ENCODE measurements around the gene ZNF236. TPM values are rescaled to one million over a fixed set of nuclear protein-coding genes. Genes with fewer than 3 reads are reported as not detected.
"Not testable (repeated sequence)": the region's sequence is repeated elsewhere in the genome, so short reads cannot be mapped to it uniquely, and the experiment has no call there.

Gene ZNF236
- total RNA-seq, 1 donor from 2014 or later: 6.5 TPM

DNA sequence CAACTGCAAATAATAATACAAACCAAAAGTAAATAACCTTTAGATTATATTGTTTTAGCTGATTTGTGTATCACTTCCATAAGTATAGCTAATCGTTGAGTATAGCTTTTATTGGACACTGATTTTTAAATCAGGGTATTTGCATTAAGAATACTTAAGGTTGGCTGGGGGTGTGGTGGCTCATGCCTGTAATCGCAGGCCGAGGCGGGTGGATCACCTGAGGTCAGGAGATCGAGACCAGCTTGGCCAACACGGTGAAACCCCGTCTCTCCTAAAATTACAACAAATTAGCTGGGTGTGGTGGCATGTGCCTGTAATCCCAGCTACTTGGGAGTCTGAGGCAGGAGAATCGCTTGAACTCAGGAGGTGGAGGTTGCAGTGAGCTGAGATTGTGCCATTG, 122.0 kb downstream of the ZNF236 start:
- DNase-seq (ENCODE audit: low read depth in 2 of 2): not testable (repeated sequence)

GRCh38 chr18:76948345-76948744, 126.0 kb downstream of the ZNF236 start:
- DNase-seq (ENCODE audit: low read depth in 2 of 2): no peak

GRCh38 chr18:76951456-76952247, 129.3 kb downstream of the ZNF236 start:
- no peak for DNase-seq (ENCODE audit: low read depth in 2 of 2)

GRCh38 chr18:76952747-76953146, 130.4 kb downstream of the ZNF236 start:
- no peak for DNase-seq (ENCODE audit: low read depth in 2 of 2)

GRCh38 chr18:76953156-76953555, 130.8 kb downstream of the ZNF236 start:
- DNase-seq (ENCODE audit: low read depth in 2 of 2): peak in 1 of 2 donors; percentile 7

GRCh38 chr18:76953583-76954233, 131.4 kb downstream of the ZNF236 start:
- peak; percentile 63 to 67 for DNase-seq (ENCODE audit: low read depth in 2 of 2)

DNA sequence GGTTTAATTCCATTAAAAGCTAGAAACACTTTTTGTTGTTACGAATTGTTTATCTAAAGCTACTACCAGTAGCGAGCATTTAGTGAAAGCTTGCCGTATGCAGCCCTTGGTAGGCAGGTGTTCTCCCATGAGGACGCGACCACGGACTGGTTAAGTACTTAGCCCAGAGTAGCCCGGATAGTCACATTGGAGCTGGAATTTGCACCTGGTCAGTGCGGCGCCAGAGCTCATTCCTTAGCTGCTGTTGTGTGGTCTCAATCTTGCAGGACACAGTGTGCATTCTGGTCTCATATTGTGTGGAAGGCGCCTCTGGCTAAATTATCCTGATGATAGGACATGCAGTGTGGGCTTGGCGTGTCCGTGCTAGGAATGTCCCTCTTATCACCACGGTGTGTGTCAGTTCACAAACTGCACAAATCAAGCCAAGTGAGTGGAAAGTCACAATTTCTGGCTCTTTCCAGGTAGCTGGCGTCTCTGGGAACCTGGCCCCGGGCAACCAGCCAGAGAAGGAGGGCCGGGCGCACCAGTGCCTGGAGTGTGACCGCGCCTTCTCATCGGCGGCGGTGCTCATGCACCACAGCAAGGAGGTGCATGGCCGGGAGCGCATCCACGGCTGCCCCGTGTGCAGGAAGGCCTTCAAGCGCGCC, 133.3 kb downstream of the ZNF236 start:
- no peak for DNase-seq (ENCODE audit: low read depth in 2 of 2)

DNA sequence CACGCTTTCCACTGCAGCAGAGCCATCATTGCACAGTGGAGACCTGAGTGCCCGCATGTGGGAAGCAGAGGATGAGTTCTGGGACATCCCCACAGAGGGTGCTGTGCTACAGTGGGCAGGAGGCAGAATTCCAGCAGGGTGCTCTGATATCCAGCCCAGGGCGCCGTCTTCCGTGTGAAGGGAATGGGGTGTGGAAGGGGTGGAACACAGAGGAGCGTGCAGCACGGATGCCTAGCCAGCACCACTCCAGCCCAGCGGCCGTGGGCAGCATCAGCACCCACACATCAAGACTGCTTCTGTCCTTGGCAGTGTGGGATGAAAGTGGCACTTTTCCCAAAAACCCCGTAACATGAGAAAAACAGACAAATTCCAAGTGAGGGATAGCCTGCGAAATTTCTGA, 134.3 kb downstream of the ZNF236 start:
- no peak for DNase-seq (ENCODE audit: low read depth in 2 of 2)

DNA sequence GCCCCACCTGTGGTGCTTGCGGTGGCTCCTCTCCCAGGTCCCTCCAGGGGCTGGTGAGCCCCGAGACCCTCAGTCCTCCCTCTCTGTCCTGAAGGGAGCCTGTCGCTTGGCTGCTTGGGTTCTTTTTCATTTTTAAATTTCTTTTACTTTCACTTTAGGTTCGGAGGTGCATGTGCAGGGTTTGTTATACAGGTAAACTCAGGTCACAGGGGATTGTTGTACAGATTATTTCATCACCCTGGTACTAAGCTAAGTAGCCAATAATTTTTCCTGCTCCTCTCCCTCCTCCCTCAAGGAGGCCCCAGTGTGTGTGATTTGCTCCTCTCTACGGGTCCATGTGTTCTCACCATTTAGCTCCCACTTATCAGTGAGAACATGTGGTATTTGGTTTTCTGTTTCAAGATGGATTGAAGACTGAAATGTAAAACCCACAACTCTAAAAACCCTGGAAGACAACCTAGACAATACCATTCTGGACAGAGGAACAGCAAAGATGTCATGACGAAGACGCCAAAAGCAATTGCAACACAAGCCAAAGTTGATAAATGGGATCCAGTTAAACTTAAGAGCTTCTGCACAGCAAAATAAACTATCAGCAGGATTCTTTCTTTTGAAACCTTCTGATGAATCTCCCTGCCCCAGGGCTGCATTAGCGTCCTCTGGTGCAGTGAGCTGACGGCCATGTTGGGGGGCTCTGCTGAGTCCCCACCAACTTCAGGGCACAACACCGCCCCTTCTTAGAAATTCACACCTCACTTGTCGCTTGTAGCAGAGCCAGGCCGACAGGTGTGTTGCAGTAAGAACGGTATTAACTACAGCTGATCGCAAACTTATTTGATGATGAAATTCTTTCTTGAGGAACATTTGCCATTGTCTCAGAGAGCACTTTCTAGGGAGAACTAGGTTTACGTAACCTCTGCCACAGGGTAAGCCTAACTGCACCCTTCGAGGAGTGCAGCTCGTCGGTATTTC, 135.3 kb downstream of the ZNF236 start:
- DNase-seq (ENCODE audit: low read depth in 2 of 2): no peak

DNA sequence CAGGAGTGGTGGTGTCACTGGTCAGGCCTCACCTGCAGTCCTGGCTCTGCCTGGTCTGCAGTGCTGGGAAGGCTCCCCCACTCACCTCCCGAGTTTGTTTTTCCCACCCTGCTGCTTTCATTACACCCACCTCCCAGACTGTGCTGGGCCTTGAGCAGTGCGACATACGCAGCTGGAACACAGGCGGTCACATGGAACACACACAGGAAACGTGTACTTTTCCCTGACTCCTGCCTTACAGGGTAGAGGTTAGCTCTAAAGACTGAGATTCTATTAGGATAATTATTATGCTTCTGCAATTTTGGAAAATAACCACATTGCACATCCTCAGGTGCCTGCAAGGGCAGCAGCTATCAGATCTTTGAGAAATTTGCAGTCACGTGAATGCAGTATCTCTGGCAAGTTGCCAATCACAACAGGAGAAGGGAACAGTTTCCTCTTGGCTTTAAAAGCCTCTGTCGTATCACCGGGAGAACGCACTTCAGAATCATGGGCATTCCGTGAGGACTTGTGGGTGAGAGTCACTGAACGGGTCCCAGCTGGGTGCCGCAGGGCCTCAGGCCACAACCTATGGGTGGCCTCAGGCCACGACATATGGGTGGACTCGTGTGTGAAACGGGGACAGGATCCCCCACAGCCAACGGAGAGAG, 136.5 kb downstream of the ZNF236 start:
- peak; percentile 66 to 83 for DNase-seq (ENCODE audit: low read depth in 2 of 2)

DNA sequence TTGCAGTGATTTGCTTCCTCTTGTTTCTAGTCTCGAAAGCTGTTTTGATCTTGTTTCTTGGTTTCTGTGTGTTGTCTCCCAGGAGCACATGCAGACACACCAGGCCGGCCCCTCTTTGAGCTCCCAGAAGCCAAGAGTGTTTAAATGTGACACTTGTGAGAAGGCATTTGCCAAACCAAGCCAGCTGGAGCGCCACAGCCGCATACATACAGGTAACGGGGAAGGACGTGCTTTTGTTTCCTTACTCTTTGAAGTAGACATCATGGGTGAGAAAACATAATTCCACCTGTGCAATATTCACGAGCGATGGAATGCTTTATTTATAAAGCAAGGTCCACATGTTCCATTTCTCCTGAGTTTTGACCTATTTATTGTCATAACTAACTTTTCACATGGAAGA, 137.2 kb downstream of the ZNF236 start:
- no peak for DNase-seq (ENCODE audit: low read depth in 2 of 2)

DNA sequence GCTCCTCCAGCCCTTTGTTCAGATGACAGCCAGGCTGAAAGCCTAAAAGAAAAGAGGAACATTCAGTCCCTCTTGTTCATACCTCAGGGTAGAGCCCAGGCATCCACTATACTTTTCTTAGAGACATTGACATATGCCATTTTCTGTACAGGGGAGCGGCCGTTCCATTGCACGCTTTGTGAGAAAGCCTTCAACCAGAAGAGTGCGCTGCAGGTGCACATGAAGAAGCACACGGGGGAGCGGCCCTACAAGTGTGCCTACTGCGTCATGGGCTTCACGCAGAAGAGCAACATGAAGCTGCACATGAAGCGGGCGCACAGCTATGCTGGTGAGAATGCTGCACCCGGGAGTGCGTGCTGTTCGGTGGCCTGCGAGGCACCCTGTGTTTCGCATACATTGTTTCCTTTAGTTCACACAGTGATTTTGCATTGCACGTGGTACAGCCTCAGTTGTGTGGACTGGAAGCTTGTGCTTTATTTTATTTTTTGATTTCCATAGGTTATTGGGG, 138.2 kb downstream of the ZNF236 start:
- no peak for DNase-seq (ENCODE audit: low read depth in 2 of 2)

GRCh38 chr18:76962851-76963250, 140.5 kb downstream of the ZNF236 start:
- no peak for DNase-seq (ENCODE audit: low read depth in 2 of 2)

DNA sequence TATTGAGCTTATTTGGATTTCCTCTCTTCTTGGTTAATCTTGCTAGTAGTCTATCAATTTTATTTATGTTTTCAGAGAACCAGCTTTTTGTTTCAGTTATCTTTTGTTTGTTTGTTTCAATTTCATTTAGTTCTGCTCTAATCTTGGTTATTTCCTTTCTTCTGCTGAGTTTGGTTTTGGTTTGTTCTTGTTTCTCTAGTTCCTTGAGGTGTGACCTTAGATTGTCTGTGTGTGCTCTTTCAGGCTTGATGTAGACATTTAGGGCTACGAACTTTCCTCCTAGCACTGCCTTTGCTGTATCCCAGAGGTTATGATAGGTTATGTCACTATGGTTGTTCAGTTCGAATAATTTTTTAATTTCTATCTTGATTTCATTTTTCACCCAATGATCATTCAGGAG, 141.6 kb downstream of the ZNF236 start:
- DNase-seq (ENCODE audit: low read depth in 2 of 2): no peak

DNA sequence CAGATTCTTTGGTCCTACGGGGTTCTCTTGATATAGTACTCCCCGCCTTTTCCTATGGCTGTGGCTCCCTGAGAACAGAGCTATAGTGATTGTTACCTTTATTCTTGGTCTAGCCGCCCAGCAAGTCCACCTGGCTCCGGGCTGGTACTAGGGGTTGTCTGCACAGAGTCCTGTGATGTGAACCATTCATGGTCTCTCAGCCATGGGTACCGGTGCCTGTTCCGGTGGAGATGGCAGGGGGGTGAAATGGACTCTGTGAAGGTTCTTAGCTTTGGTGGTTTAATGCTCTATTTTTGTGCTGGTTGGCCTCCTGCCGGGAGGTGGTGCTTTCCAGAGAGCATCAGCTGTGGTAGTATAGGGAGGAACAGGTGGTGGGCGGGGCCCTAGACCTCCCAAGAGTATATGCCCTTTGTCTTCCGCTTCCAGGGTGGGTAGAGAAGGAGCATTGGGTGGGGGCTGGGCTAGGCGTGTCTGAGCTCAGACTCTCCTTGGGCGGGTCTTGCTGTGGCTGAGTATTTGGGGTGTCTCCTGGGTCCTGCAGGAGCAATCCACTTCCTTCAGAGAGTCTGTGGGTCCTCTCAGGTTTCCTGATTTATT, 143.3 kb downstream of the ZNF236 start:
- not testable (repeated sequence) for DNase-seq (ENCODE audit: low read depth in 2 of 2)

DNA sequence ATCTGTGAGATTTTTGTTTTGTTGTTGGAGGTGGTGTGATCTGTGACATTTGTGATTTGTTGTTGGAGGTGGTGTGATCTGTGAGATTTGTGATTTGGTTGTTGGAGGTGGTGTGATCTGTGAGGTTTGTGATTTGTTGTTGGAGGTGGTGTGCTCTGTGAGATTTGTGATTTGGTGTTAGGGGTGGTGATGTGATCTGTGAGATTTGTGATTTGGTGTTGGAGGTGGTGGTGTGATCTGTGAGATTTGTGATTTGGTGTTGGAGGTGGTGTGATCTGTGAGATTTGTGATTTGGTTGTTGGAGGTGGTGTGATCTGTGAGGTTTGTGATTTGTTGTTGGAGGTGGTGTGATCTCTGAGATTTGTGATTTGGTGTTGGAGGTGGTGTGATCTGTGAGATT, 144.9 kb downstream of the ZNF236 start:
- not testable (repeated sequence) for DNase-seq (ENCODE audit: low read depth in 2 of 2)

GRCh38 chr18:76967721-76968472, 145.5 kb downstream of the ZNF236 start:
- DNase-seq (ENCODE audit: low read depth in 2 of 2): no peak

- no peak for DNase-seq (ENCODE audit: low read depth in 2 of 2)
These were observed 148.6 kb downstream of the ZNF236 start for GRCh38 chr18:76970770-76971559.

DNA sequence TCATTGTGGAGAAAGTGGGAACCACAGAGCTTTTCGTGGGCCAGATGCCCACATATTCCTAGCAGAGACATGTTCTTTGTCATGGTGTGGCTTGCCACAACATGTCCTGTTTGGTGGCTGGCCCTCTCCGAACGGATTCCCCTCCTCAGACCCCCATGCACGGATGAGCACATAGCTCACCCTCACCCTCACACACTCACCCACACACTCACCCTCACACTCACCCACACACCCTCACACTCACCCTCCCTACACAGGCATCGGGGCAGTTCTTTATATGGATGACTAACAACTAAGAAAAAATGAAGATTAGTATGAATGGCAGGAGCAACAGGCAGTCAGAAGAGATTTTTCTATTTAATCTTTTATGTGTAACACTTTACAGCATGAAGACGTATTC, 149.9 kb downstream of the ZNF236 start:
- no peak for DNase-seq (ENCODE audit: low read depth in 2 of 2)
